H1 (cell line): ENCODE data around the gene LPP. TPM values are rescaled to one million over a fixed set of nuclear protein-coding genes. Genes with fewer than 3 reads are reported as not detected.

Experiments
- CEBPB ChIP-seq: IDR thresholded peaks from 2 replicates; pipeline ENCODE4 v1.6.1; 2012; ENCODE audit warnings: low read depth, low read length
- HDAC6 ChIP-seq: IDR thresholded peaks from one replicate; pipeline ENCODE4 v1.7.1; 2012; ENCODE audit warnings: low read depth, mild to moderate bottlenecking, inconsistent platforms, low read length, moderate library complexity
- POLR2A ChIP-seq, 2 experiments: IDR thresholded peaks; 1 replicate in 1 of 2; 2 replicates in 1 of 2; pipeline ENCODE4 v1.6.1; 2011; ENCODE audit warnings: low read depth in 2 of 2, low read length in 2 of 2, mild to moderate bottlenecking in 2 of 2; ENCODE audit errors: control extremely low read depth in 1 of 2
- polyA plus RNA-seq, 7 experiments: library from polyadenylated mRNA; depleted of rRNA in 3 of 7; stranded (reverse) in 5 of 7; unstranded in 2 of 7; fragments of >200 nt in 5 of 7; fragments of 200-250 nt in 2 of 7; gene quantifications; 1 replicate in 5 of 7; 2 replicates in 1 of 7; 4 replicates in 1 of 7; pipeline versions ENCODE4 v1.2.1 to v1.2.3, GENCODE V29; 2011 to 2013; ENCODE audit warnings: missing spikeins in 2 of 7, mixed read lengths in 2 of 7
- total RNA-seq: library from RNA; stranded (reverse); fragmentation: NEBNext Ultra II Directional; extraction: Animal tissue kit (Norgen Biotek cat#: 25700); gene quantifications from 2 replicates; pipeline ENCODE4 v1.2.1, GENCODE V29; 2021

LPP gene
- total and polyA plus RNA-seq, 2 of the 8 experiments (the other 6 are each of a cell fraction or from before 2014, with no cell fraction given): 10.0 to 53.3 TPM

DNA sequence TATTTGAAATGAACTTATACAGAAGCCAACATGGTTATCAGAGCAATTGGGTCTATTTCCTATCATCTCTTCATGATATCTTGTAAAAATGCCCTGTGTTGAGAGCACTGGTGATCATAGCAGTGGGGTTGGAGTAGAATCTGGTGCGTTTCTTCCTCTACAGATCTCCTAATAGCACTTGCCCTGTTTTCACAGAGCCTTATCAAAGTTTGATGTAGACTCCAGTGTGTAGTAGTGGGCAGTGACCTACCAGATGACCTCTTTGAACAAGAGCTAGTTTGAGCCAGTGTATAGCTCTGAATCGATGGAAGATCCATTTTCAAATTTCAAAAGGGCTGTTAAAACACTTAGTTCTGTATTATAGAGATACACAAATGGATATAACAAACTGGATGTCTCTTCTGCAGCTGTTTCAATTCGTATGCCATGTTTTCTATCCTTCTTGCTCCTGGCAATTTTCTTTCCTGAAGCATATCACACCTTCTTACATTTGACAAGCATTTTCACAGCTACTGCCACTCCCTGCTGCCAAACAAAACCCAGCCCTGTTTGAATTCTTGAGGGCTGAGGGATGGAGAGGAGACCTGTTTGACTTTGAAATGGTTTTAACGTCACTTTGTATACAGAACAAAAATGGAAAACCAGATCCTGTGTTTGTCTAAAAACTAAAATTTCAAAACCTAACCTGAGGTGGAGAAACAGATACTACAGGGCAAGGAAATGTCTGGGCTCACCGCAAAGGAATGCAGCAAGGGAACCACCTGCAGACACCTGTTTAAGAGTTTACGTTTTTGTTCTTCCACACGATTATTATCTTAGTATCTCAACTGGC is 663.4 kb downstream of the LPP start (continued):
- no peak for TF ChIP-seq HDAC6
- TF ChIP-seq CEBPB: no peak
- TF ChIP-seq POLR2A (IDR thresholded peaks at IDR 0.05; ENCODE audit: control extremely low read depth in 1 of 2, low read depth in 2 of 2, low read length in 2 of 2): no peak
